Kidney (tissue), 14 donors: ENCODE data around the gene DRAM1. TPM values are rescaled to one million over a fixed set of nuclear protein-coding genes. Genes with fewer than 3 reads are reported as not detected.
A peak's percentile ranks its signal among the peaks of the same experiment; 100 is the strongest.

ENCODE experiments used
- DNase-seq, 5 donors: peaks; one replicate each; pipeline ENCODE4 v3.0.0-alpha.2; 2013 to 2020
- FAIRE-seq: peaks from 2 replicates; lab custom pipeline; 2012; peaks lifted over from hg19 to GRCh38; lab: Jason Lieb, UNC
- H3K27ac ChIP-seq, 2 donors: one replicate each; pipeline ENCODE4 v1.7.0; 2013; ENCODE audit warnings: low read depth in 2 of 2, low read length in 2 of 2, inconsistent platforms in 1 of 2
- H3K27me3 ChIP-seq: one replicate; pipeline ENCODE4 v1.7.1; 2013; ENCODE audit warnings: low read length, inconsistent platforms; ENCODE audit not compliant: control insufficient read depth, insufficient read depth
- H3K36me3 ChIP-seq, 3 donors: one replicate each; pipeline versions ENCODE4 v1.7.0 to v1.7.1; 2013; ENCODE audit warnings: low read length in 3 of 3, control low read depth in 1 of 3, inconsistent platforms in 1 of 3; ENCODE audit not compliant: insufficient read depth in 3 of 3, control insufficient read depth in 2 of 3
- H3K4me1 ChIP-seq, 3 donors: one replicate each; pipeline versions ENCODE4 v1.7.0 to v1.7.1; 2013; ENCODE audit warnings: low read length in 3 of 3, inconsistent platforms in 1 of 3, low read depth in 1 of 3; ENCODE audit not compliant: control insufficient read depth in 2 of 3, insufficient read depth in 2 of 3
- H3K4me3 ChIP-seq, 3 donors: one replicate each; pipeline versions ENCODE4 v1.7.0 to v1.8.1; 2013; ENCODE audit warnings: low read length in 3 of 3, control low read depth in 1 of 3, inconsistent platforms in 1 of 3
- H3K9ac ChIP-seq, 3 donors: one replicate each; pipeline versions ENCODE4 v1.7.0 to v1.7.1; 2013; ENCODE audit warnings: low read length in 3 of 3, control low read depth in 1 of 3, inconsistent platforms in 1 of 3
- H3K9me3 ChIP-seq, 3 donors: one replicate each; pipeline versions ENCODE4 v1.7.0 to v1.7.1; 2013; ENCODE audit warnings: low read length in 3 of 3, control low read depth in 1 of 3, inconsistent platforms in 1 of 3; ENCODE audit not compliant: control insufficient read depth in 2 of 3, insufficient read depth in 1 of 3
- intact Hi-C: fragments of 100-400 bp; cut with DNase I; formaldehyde crosslinking; loops from one replicate; pipeline ENCODE4 v1.11.1; 2022
- polyA plus RNA-seq: library from polyadenylated mRNA; stranded (reverse); fragments of 350-450 nt; fragmentation: Illumina TruSeq; extraction: RNeasy Lipid Tissue Mini Kit (QIAGEN cat#74804); gene quantifications from one replicate; pipeline ENCODE4 v1.2.3, GENCODE V29; 2014; ENCODE audit warnings: low read depth, low replicate concordance; ENCODE audit not compliant: insufficient read depth
- total RNA-seq: library from RNA; stranded (reverse); fragmentation: NEBNext Ultra II Directional; extraction: Animal tissue kit (Norgen Biotek cat#: 25700); gene quantifications from one replicate; pipeline ENCODE4 v1.2.1, GENCODE V29; 2021
- TF ChIP-seq, protein P1 (sequence below): IDR thresholded peaks from 3 replicates; pipeline ENCODE4 v1.5.1; 2012; ENCODE audit warnings: mild to moderate bottlenecking, moderate library complexity, borderline replicate concordance; ENCODE audit not compliant: insufficient read depth; ENCODE audit errors: extremely low read depth
- donor health status: control.
- donor health status: control.
- donor health status: control.
- donor health status: control.
- donor health status: control.
- donor health status: DM: yes; HTN: yes; CAD: no.
- donor health status: Normal renal cell carcinoma (clear cell type).

DRAM1 gene
- total and polyA plus RNA-seq, 2 donors from 2014 or later: 19.0 to 35.8 TPM

DNA sequence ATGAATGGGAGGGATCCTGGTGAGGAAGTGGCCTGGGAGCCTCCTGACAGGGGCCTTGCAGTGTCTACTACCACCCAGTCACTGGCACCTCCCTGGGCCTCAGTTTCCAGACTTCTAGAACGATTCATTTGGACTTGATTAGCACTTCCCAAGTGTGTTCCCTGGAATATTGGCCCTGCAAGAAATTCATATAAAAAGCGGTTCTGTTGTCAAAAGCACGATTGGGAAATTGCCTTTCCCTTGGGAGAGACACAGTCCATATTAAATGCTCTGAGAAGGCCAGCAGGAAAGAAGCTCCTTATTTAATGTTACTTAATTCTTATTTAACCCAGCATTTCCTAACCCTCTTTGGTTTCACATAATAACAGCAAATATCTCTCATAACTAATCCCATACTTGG lies 61.9 kb downstream of the DRAM1 start:
- TF ChIP-seq, protein P1, sequence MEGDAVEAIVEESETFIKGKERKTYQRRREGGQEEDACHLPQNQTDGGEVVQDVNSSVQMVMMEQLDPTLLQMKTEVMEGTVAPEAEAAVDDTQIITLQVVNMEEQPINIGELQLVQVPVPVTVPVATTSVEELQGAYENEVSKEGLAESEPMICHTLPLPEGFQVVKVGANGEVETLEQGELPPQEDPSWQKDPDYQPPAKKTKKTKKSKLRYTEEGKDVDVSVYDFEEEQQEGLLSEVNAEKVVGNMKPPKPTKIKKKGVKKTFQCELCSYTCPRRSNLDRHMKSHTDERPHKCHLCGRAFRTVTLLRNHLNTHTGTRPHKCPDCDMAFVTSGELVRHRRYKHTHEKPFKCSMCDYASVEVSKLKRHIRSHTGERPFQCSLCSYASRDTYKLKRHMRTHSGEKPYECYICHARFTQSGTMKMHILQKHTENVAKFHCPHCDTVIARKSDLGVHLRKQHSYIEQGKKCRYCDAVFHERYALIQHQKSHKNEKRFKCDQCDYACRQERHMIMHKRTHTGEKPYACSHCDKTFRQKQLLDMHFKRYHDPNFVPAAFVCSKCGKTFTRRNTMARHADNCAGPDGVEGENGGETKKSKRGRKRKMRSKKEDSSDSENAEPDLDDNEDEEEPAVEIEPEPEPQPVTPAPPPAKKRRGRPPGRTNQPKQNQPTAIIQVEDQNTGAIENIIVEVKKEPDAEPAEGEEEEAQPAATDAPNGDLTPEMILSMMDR: no peak
- Histone ChIP-seq H3K36me3 (no peaks in the 10 kb centered on the region), H3K27me3 (no peaks in the 10 kb centered on the region), H3K27ac (no peak overlapping the region), H3K4me3 (no peak overlapping the region), H3K9me3 (no peaks in the 10 kb centered on the region), H3K9ac (no peak overlapping the region), H3K4me1 (peaks cover 0 to 2% (median 0%) of the 10 kb centered on the region in 3 donors)
- intact Hi-C loops: no loop called here
- FAIRE-seq (no peak), DNase-seq (no peak)

DNA sequence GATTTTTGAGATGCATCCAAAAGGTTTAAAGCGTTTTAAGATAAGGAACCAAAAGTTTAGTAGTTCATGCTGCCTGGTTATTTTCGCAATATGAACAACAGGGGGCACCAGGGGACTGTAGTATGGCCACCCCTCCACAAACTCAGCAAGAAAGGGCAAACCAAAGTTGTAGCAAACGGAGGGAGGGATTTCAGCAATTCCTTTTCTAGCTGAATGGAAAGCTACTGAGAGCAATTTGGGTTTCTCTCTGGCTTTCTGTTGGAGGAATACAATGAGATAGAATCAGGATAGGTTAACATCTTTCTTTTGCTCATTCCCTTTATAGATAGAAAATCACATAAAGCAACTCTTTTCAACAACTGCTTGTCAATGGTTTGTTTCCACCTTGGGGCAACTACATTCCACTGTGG lies 62.5 kb downstream of the DRAM1 start:
- Histone ChIP-seq H3K9ac (no peak overlapping the region), H3K36me3 (no peaks in the 10 kb centered on the region), H3K27me3 (no peaks in the 10 kb centered on the region), H3K27ac (no peak overlapping the region), H3K4me1 (peaks cover 0 to 2% (median 0%) of the 10 kb centered on the region in 3 donors), H3K4me3 (no peak overlapping the region), H3K9me3 (no peaks in the 10 kb centered on the region)
- intact Hi-C loops: no loop called here
- TF ChIP-seq, protein P1: peak; percentile 70
- peak in 3 of 5 donors; percentile 70 to 92 (median 83) for DNase-seq
- FAIRE-seq: peak; percentile 83

DNA sequence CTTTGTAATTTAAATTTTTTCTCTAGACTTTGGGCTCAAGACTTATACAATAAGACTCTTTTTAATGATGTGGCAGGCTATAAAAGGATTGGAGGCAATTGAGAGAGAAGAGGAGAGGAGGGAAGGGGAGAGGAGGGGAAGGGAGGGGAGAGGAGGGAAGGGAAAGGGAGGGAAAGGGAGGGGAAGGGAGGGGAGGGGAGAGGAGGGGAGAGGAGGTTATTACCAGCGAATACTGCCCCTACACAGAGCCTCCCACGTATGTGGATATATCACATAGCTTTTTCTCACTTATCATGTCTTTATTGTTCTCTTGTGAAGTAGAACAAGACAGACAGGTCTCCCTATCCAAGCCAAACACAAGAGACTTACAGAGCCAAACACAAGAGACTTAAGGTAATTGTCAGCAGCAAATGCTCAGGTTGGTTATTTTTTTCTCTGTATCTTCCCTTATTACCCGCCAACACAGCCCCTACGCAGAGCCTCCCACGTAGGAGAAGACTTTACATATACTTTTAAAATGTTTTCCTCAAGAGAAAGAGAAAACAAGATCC lies 63.1 kb downstream of the DRAM1 start:
- H3K4me1 ChIP-seq: peaks cover 0 to 2% (median 0%) of the 10 kb centered on the region in 3 donors
- no peak overlapping the region for H3K27ac ChIP-seq
- TF ChIP-seq, protein P1: no peak
- H3K27me3 ChIP-seq: no peaks in the 10 kb centered on the region
- no peaks in the 10 kb centered on the region for H3K36me3 ChIP-seq
- H3K9me3 ChIP-seq: no peaks in the 10 kb centered on the region
- no peak overlapping the region for H3K4me3 ChIP-seq
- no peak overlapping the region for H3K9ac ChIP-seq
- FAIRE-seq: no peak
- DNase-seq: peak in 3 of 5 donors; percentile 33 to 46 (median 34)
- intact Hi-C loops: no loop called here
